CD4-positive, alpha-beta T cell treated with Interleukin-6 for 4 hours (primary cell): ENCODE measurements around the gene CHAC1.
"Not testable (repeated sequence)": the region's sequence is repeated elsewhere in the genome, so short reads cannot be mapped to it uniquely, and the experiment has no call there.

Experiments used
- DNase-seq: peaks from one replicate; pipeline ENCODE4 v3.0.0-alpha.2; 2020; ENCODE audit warnings: mixed read lengths

The CHAC1 gene

DNA sequence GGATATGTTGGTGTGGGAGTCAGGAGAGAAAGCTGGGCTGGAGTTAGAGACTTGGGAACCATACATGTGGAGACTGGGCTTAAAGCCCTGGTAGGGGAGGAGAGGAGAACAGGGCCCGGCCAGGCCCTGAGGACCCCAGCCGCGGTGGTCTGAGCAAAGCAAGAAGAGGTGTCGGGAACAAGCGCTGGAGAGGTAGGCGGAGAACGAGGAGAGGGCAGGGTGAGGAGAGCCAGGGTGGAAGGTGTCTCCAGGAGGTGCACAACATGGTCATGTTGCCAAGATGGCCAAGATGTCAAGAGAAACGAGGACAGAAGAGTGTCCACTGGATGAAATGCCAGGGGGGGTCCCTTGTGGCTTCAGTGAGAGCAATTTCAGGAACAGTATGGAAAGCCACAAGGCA lies 5.5 kb downstream of the CHAC1 start:
- DNase-seq, result no peak

DNA sequence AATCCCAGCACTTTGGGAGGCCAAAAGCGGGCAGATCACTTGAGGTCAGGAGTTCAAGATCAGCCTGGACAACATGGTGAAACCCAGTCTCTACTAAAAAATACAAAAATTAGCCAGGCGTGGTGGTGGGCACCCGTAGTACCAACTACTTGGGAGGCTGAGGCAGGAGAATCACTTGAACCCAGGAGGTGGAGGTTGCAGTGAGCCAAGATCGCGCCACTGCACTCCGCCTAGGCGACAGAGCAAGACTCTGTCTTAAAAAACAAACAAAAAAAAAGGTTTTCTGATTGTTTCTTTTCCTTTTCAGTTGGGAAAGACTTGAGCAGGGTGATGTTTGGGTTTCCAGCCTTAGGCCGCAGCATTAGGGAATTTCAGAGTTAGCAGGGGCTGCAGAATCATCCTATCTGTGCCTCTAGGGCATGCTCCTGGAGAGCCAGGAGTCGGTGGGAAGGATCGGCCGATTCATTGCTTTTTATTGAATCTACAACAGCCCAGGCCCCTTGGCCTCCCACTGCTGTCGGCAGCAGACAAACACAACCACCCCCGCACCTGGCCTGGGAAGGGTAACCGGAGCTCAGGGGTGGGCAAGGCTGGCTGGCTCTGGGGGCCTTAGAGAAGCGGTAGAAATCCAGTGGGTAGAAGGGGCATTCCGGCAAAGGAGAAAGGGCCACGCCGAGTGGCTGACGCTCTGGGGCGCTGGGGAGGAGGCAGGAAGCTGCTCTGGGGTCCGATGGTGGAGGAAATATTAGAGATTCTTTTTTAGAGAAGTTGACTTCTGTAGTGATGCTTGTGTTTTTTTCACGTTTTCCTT lies 6.3 kb downstream of the CHAC1 start:
- no peak for DNase-seq

DNA sequence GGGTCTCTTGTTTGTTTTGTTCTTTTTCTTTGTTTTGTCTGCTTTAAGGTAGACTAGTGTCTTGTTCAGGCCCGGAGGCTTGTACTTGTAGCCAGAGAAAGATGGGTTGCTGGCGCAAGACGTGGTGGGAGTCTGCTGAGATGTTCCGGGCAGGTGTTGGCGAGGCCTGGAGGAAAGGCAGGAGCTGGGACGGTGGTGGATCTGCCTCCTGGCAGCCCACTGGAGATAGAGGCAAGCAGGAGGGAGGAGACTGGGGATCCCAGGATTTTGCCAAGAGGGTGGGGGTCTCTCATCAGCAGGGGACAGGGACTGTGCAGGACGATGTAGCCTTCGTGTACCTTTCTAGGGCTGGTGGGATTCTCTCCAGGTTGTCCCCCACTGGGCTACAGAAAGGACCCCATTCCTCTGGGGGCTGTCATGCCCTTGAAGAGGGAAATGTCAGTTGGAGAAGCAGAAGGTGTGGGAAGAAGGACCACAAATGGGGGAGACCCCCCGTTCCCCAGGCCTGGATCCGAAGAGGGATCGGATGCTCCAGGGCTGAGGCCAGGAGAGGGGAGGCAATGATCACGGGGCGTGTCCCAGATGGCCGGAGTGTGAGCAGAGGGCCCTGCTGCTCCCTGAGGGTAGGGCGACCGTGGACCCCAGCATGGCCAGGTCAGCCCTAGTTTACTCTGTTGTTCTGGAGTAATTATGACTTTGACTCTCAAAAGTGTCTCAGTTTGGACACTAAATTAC lies 7.0 kb downstream of the CHAC1 start:
- no peak for DNase-seq

DNA sequence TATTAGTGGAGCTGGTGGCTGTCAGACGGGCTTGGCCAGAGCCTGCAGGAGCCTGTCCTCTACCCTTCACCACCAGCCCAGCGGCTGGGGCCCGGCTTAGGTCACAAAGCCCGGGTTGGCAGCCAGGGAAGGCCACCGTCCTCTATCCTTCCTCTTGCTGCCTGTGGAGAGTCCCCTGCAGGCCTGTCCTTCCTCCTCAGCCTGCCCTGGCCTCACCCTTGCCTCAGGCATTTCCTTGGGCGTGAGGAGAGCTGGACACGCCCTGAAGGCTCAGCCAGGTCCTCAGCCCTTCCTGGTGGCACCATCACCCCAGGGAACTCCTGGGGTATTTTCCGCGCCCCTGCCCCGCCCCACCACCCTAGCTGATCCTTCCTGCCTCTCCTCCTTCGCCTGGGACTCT lies 7.7 kb downstream of the CHAC1 start:
- DNase-seq, result no peak

DNA sequence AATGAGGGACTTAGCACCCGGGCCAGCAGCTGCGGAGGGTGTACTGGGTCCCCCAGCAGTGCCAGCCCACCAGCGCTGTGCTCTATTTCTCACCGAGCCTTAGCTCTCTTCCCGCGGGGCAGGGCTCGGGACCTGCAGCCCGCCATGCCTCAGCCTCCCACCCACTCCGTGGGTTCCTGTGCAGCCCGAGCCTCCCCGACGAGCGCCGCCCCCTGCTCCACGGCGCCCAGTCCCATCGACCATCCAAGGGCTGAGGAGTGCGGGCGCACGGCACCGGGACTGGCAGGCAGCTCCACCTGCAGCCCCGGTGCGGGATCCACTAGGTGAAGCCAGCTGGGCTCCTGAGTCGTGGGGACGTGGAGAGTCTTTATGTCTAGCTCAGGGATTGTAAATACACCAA lies 8.5 kb downstream of the CHAC1 start:
- not testable (repeated sequence) for DNase-seq

DNA sequence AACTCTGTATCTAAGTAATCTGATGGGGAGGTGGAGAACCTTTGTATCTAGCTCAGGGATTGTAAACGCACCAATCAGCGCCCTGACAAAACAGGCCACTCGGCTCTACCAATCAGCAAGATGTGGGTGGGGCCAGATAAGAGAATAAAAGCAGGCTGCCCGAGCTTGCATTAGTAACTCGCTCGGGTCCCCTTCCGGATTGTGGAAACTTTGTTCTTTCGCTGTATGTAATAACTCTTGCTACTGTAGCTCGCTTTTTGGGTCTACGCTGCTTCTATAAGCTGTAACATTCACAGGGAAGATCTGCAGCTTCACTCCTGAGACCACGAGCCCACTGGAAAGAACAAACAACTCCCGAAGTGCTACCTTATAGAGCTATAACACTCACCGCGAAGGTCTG lies 9.0 kb downstream of the CHAC1 start:
- DNase-seq, result not testable (repeated sequence)

DNA sequence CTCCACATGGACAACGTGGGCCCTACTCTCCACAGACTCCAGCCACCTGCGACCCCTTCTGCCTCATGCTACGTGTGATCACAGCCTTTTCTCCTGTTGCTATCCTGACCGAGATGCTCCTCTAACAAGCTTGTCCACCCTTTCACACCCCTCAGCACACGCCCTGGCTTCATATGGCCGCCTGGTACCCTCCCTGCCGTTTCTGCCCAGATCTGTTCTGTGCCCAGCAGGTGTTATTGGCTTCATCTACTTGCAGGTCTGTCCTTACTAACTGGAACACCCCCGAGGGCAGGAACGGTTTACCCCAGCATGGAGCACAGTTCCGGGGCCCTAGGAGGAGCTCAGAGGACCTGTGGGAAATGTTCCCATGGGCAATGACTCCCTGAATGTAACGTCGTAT lies 9.9 kb downstream of the CHAC1 start:
- DNase-seq, result no peak

DNA sequence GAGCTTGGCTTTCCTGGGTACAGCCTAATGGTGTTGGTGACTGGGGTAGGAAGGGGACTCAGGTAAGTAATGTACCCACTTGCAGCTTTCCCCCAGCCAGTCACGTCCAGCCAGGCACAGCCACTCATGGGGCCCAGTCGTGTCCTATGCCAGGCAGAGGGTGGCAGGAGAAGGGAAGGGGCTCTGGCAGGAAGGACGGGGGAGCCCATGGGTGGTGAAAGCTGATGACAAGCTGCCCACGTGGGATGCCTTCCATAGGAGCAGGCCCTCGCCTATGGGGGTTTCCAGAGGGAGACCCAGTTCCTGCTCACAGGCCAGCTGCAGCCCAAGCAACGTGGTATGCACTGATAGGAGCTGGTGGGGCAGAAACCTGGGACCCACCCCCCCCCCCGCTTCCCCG lies 10.7 kb downstream of the CHAC1 start:
- DNase-seq, result no peak

DNA sequence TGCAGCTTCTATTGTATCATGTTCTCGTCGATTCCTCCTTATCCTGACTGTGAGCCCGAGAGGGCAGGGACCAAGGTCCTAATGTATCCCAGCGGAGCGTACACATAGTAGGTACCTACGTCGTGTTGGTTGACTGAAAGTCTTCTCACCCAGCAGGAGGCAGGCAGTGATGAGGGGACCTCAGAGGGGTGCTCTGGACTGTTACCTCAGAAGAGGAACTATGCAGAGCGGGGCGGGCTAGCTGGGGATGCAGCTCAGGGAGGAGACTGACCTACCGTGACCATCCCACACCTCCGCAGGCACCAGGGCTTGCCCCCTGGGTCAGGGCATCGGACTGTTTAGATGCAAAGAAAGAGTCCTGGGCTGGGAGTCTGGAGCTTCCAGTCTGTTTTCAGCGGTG lies 11.4 kb downstream of the CHAC1 start:
- no peak for DNase-seq

DNA sequence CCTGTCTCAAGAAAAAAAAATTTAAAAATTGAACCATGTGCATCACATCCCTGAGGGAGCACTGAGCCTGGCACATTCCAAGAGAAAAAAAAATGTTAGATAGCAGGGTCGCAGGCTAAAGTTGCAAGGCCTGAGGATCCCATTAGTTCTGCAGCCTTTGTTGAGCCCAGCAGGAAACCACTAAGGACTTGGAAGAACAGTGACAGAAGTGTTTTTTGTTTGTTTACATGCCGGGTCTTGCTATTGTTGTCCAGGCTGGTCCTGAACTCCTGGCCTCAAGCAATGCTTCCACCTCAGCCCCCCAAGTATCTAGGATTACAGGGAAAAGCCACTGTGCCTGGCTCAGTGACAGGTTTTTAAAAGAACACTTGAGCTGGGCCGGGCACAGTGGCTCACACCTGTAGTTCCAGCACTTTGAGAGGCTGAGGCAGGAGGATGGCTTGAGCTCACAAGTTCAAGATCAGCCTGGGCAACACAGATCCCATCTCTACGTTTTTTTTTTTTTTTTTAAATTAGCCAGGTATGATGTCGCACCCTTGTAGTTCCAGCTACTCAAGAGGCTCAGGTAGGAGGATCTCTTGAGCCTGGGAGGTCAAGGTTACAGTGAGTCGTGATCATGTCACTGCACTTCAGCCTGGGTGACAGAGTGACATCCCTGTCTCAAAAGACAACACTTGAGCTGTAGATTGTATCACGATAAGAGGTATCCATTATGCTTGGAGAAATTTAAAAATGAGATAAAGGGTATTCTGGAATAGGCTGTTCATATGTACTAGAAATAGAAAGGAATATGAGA lies 15.2 kb downstream of the CHAC1 start:
- no peak for DNase-seq

DNA sequence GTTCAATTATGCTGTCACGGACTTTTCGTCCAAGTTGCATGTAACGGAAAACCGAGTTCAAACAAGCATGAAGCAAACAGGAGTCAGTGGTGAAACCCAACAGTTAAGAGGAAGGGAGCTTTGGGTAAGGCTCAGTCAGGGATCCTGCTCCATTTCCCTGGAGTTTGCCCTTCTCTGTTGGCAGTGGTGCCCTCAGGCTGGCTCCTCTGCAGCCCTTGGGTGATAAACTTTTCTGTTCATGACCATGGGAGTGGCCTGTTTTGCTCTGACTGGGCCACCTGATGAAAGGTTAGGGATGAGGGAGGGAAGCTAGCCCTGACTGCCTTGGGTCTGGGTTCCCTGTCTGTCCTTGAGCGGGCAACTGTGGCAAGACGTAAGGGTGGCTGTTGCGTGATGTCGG lies 16.1 kb downstream of the CHAC1 start:
- DNase-seq, result no peak

DNA sequence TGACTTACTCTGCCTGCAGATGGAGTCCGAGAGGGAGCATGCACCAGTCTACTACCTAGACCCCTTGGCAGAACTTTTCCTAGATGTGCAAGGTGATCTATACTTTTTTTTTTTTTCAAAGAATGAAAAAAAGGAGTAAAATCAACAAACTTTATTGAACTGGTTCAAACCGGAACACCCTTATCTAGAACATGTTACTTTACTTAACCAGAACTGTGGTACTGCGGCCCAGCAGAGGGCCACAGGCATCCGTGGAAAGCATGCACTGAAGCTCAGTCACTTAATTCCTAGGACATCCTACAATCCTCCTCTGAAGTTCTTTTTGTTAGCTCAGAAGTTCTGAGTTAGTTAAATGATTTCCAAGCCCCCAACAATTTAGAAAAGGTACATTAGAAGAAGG lies 21.6 kb downstream of the CHAC1 start:
- DNase-seq, result no peak

DNA sequence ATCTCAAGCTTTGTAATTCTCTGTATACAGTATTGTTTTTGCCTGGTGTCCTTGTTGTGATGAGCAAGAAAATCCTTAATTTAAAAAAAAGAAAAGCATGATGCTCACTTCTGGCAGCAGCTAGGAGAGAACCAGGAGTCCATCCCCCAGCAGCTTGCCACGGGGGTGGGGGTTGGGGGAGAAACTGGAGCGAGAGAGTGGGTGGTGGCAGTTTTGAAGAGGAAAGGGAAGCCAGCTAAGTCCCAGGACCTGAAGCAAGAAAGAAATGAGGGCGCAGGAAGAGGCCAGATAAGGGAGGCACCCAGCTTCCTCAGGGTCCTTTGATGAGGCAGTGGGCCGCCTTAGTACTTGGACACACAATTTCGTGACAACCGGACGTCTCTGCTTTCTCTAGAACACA lies 23.5 kb downstream of the CHAC1 start:
- no peak for DNase-seq

DNA sequence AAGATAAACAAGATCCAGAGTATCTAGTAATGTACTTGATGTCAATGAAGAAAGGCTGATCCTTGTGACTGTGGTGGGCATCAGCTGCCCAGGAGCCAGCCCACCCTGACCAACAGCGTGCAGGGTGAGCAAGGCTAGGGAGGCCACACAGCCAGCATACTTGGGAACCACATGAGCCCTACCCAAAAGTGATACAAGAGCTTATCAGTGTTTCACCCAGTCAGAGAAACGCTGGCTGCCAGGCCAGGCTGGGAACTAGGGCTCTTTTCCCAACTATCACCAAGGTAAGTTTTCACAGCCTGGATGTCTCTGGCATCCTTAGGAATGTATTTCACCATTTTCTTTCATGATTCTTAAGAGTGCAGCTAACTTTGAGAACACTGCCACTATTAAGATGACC lies 24.9 kb downstream of the CHAC1 start:
- DNase-seq, result no peak

DNA sequence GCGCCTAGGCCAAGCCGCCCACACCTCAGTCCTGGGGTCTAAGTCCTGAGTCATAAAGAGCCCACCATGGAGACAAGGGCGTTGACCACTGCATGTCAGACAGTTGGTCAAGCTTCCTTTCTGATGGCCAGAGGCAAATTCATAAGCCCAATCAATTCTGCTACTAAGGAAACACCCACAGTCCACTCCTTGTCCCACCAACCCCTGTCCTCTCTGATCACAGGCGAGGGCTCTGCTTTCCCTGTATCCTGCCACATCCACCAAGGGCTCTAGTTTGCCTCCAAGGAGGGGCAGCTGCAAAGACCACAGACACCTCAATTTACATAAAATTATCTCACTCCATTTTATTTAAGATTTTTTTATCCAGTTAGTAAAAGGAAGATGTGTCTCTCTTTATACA lies 25.3 kb downstream of the CHAC1 start:
- DNase-seq, result no peak

DNA sequence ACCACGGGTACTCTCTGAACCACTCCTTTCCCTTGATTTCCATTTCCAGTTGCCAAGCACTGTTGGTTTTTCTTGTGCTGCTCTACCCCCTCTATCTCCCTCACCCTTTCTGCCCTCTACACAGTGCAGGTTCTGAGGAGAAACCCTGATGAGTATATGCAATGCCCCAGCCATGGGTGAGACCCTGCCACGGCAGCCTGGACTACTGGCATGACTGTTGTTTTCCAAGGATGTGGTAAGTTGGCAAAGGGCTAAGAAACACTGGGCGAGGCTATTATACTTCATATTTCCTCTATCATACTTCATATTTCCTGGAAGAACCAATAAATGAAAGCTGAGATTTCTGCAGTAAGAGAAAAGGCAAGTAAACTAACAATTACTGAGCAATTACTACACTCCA lies 27.9 kb downstream of the CHAC1 start:
- DNase-seq, result no peak

DNA sequence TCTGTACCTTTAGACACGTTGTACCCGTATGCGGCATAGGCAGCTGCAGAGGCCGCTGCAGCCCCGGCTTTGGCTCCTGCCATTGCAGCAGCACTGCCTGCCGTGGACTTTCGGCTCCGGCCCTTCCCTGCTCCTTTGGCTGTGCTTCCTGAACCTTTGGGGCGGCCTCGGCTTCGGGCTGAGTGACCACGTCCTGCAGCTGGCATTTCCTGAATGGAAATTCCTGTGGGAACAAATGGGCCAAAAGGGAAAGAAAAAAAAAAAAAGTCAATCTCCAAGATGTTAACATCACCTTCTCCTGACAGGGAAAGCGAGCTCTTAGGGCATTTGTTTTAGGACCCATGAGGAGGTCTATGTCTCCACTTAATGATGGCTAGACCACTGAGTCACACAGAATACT lies 29.6 kb downstream of the CHAC1 start:
- DNase-seq, result no peak

DNA sequence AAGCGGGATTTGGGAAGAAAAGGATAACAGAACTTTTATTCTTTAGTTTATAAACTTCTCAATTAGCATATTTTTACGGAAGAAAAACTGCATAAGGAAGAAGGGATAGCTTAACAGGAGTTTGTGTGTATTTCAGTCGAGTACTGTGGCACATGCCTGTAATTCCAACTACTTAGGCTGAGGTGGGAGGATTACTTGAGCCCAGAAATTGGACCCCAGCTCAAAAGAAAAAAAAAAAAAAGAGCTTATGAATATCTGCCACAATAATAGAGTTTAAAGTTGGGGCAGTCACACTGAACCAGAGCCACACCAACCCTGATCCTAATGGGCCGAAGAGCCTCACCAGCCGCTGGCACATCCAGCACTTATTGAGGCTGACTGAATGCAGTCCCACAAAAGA lies 31.1 kb downstream of the CHAC1 start:
- no peak for DNase-seq

DNA sequence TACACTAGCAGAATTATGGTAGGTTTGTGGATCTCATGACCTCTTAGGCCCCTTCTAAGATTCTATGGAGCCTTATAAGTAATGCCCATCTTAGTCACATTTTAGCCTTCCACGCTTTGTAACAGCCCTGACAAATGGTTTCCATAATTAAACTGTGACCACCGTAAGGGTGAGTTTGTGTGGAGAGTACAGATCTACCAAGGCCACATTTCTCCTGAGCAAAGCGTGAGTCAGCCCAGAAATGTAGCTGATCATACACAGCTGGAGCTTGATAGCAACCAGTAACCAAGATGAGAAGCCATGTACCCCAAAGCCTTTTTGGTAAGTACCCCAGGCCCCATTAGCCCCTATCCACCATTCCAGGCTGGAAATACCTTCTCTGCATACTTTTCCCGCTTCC lies 31.7 kb downstream of the CHAC1 start:
- no peak for DNase-seq

DNA sequence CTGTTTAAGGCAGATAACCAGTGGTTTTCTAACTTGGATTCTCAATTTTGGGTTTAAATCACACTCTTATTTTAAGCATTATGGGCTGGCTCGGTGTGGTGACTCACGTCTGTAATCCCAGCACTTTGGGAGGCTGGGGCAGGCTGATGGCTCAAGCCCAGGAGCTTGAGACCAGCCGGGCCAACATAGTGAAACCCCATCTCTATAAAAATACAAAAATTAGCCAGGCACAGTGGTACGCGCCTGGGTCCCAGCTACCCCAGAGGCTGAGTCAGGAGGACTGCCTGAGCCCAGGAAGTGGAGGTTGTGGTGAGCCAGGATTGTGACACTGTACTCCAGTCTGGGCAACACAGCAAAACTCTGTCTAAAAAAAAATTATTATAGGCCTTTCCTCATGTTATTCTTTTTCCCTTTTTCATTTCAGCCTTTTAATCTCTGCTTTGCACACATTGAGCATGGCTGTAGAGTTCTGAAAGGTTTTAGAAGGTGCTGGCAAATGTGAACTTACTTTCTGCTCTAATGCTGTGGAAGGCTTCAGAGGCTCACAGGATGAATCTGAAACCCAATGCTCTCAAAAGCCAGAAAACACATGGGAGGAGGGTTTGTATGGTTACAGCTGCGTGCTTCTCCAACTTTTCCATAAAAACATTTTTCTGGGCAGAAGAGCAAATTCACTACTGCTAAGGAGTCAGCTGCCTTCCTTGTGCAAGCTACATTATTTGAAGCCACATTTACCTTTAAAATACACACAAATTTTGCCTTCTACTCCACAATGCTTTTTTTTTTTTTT lies 32.5 kb downstream of the CHAC1 start:
- no peak for DNase-seq

DNA sequence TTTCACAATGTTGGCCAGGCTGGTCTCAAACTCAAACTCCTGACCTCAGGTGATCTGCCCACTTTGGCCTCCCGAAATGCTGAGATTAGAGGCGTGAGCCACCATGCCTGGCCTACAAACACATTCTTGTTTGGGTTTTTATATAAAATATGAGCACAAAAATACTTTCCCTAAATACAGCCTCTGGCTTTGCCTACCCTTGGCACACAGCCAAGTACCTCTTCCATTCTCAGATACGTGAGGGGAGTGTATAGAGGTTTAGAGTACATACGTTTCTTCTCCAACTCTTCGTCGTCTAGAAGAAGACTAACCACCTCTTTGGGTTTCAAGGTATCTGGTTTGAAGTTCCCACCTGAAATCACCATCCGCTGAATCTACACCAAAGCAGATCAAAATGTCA lies 33.5 kb downstream of the CHAC1 start:
- no peak for DNase-seq

DNA sequence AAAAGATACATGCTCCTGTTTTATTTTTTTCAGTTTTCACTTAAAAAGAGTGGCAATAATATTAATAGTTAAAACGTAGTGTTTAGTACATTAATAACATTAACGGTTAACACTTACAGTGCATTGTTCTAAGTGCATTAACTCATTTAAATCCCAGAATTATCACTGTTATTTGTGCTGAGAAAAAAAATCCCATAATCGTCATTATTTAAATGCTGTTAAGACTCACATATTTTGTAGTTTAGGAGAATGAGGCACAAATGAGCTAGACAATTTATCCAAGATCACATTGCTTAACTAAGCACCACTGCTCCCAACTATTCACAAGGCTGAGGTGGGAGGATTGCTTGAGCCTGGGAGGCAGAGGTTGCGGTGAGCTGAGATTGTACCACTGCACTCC lies 34.9 kb downstream of the CHAC1 start:
- no peak for DNase-seq

DNA sequence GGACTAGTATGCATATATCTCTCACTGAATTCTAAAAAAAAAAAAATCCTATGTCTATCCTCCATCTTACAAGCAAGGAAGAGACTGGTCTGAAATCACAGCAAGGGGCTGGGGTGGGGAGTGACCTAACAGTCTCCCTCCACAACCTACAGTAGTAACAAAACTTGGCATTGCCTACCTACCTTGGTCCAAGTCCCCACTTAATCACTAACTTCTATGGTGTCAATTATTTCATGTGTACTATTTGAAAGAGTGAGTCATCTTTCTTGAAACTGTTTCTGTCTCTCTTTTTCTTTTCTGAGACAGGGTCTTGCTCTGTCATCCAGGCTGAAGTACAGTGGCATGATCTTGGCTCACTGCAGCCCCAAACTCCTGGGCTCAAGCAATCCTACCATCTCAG lies 36.8 kb downstream of the CHAC1 start:
- DNase-seq, result no peak
